Measurements from ENCODE around the gene LRRD1. TPM values are rescaled to one million over a fixed set of nuclear protein-coding genes. Genes with fewer than 3 reads are reported as not detected.

The LRRD1 gene
- total and polyA plus RNA-seq, 2 of the 13 experiments (the other 11 are each of a cell fraction or from before 2014, with no cell fraction given), result 0.03 TPM; not detected in 1

DNA sequence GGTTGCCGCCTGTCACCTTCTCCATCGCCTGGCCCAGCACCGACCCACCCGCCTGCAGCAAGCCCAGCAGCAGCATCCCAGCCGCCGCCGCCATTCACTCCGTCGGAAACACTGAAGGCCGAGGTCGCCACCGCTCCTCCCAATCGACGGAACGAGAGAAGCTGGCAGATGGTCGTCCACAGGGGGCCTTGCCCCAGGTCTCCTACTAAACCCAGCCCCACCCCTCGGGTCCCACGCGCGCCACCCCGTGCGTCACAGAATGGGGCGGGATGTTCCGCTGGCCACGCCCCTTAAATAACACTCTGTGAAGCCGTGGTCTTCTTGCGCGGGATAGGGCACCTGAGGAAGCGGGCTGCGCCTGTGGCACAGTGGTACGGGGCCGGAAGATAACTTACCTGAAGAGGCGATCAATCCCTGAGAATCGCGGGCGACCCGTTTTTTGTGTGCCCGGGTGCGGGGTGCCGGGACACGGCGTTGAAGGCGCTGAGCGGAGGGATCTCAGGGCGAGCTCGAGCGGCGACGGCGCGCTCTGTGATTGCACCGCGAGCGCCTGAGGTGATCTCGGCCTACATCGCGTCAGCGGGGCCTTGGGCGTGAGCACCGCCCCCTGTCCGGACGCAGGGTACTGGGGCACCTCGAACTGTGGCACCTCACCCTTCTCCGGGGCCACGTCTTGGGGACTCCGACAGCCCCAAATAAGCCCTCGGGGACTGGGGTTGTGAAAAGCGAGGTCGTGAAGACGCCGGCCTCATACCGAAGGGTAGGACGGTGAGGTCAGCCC lies 44.5 kb downstream of the LRRD1 start, which contains the start of gene CYP51A1 (continued):
- no peak; the same call in 1 of the 2 replicates for TF ChIP-seq ZXDC (CRISPR knock-in tag; IDR thresholded peaks at IDR 0.05)
- no peak for TF ChIP-seq KLF13 (CRISPR knock-in tag; IDR thresholded peaks at IDR 0.05)
- TF ChIP-seq FOXP1 (IDR thresholded peaks at IDR 0.05), result no peak
- TF ChIP-seq FOXP1 (CRISPR knock-in tag; IDR thresholded peaks at IDR 0.05), result 0 out of 2 replicates have a peak, but pooled peaks have one; percentile 18
- no peak for TF ChIP-seq RFX1 (IDR thresholded peaks at IDR 0.05)
- 0 out of 2 replicates have a peak, but pooled peaks have one; percentile 53 for TF ChIP-seq AKAP8 (CRISPR knock-in tag; IDR thresholded peaks at IDR 0.05)
- TF ChIP-seq FOSL1 (CRISPR knock-in tag; IDR thresholded peaks at IDR 0.05; ENCODE audit: borderline replicate concordance), result peak; percentile 2; the same call in 1 of the 2 replicates
- TF ChIP-seq ZNF740 (CRISPR knock-in tag; IDR thresholded peaks at IDR 0.05), result 0 out of 2 replicates have a peak, but pooled peaks have one; percentile 54
- TF ChIP-seq NR2F6 (IDR thresholded peaks at IDR 0.05), result peak; percentile 34; the same call in 1 of the 2 replicates
- TF ChIP-seq NR2F6 (CRISPR knock-in tag; IDR thresholded peaks at IDR 0.05), result peak; percentile 47; the same call in 1 of the 2 replicates
- peak; percentile 62 for TF ChIP-seq ZNF883 (CRISPR knock-in tag; IDR thresholded peaks at IDR 0.05; ENCODE audit: not compliant biosample characterization)
- TF ChIP-seq BCL3 (CRISPR knock-in tag; IDR thresholded peaks at IDR 0.05), result peak; percentile 82
- no peak for TF ChIP-seq ZNF850 (CRISPR knock-in tag; conservative IDR thresholded peaks at IDR 0.05)
- 0 out of 2 replicates have a peak, but pooled peaks have one; percentile 17 for TF ChIP-seq CHCHD3 (CRISPR knock-in tag; IDR thresholded peaks at IDR 0.05)
- TF ChIP-seq, protein P1, sequence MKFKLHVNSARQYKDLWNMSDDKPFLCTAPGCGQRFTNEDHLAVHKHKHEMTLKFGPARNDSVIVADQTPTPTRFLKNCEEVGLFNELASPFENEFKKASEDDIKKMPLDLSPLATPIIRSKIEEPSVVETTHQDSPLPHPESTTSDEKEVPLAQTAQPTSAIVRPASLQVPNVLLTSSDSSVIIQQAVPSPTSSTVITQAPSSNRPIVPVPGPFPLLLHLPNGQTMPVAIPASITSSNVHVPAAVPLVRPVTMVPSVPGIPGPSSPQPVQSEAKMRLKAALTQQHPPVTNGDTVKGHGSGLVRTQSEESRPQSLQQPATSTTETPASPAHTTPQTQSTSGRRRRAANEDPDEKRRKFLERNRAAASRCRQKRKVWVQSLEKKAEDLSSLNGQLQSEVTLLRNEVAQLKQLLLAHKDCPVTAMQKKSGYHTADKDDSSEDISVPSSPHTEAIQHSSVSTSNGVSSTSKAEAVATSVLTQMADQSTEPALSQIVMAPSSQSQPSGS (CRISPR knock-in tag; IDR thresholded peaks at IDR 0.05), result peak; percentile 80
- TF ChIP-seq FOXA1 (IDR thresholded peaks at IDR 0.05), result no peak
- TF ChIP-seq FOXA1 (CRISPR knock-in tag; IDR thresholded peaks at IDR 0.05), result peak; percentile 15; the same call in 1 of the 2 replicates
- peak; percentile 55; the same call in 1 of the 2 replicates for TF ChIP-seq ZMYM3 (CRISPR knock-in tag; IDR thresholded peaks at IDR 0.05)
- TF ChIP-seq THAP11 (CRISPR knock-in tag; IDR thresholded peaks at IDR 0.05), result peak; percentile 75
- TF ChIP-seq ZNF577 (CRISPR knock-in tag; IDR thresholded peaks at IDR 0.05; ENCODE audit: borderline replicate concordance, low read depth), result no peak
- TF ChIP-seq SRF (IDR thresholded peaks at IDR 0.05; ENCODE audit: low read depth, low read length), result no peak
- TF ChIP-seq MEIS2 (CRISPR knock-in tag; IDR thresholded peaks at IDR 0.05), result peak; percentile 26; the same call in 1 of the 2 replicates
- peak; percentile 24; the same call in 1 of the 2 replicates for TF ChIP-seq BRCA1 (CRISPR knock-in tag; IDR thresholded peaks at IDR 0.05)
- peak; percentile 84 for TF ChIP-seq CREB1 (IDR thresholded peaks at IDR 0.05)
- peak; percentile 97 for TF ChIP-seq CREB1 (CRISPR knock-in tag; IDR thresholded peaks at IDR 0.05)
- TF ChIP-seq, protein P2, sequence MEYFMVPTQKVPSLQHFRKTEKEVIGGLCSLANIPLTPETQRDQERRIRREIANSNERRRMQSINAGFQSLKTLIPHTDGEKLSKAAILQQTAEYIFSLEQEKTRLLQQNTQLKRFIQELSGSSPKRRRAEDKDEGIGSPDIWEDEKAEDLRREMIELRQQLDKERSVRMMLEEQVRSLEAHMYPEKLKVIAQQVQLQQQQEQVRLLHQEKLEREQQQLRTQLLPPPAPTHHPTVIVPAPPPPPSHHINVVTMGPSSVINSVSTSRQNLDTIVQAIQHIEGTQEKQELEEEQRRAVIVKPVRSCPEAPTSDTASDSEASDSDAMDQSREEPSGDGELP (IDR thresholded peaks at IDR 0.05; ENCODE audit: borderline replicate concordance, low read depth), result no peak
- peak; percentile 86 for TF ChIP-seq PHF8 (CRISPR knock-in tag; IDR thresholded peaks at IDR 0.05)

Data from HepG2 (cell line).